K562 (cell line): Measurements from ENCODE around the gene SLC34A3. TPM values are rescaled to one million over a fixed set of nuclear protein-coding genes. Genes with fewer than 3 reads are reported as not detected.

Source experiments
- CSDE1 ChIP-seq, 2 experiments: fragments of 450-650 bp; IDR thresholded peaks; 2 replicates each; pipeline ENCODE4 v1.6.1; 2016; ENCODE audit warnings: mild to moderate bottlenecking in 1 of 2
- HBP1 ChIP-seq: fragments of 450-650 bp; formaldehyde crosslinking; IDR thresholded peaks from 2 replicates; pipeline ENCODE4 v1.4.0; 2022; ENCODE audit warnings: missing genetic modification characterization
- ILF3 ChIP-seq: fragments of 450-650 bp; IDR thresholded peaks from 2 replicates; pipeline ENCODE4 v1.6.1; 2018; ENCODE audit warnings: antibody characterized with exemption, mild to moderate bottlenecking, moderate library complexity, borderline replicate concordance
- MBD1 ChIP-seq: fragments of 250-450 bp; sonication (Bioruptor Pico); IDR thresholded peaks from 2 replicates; pipeline ENCODE4 v1.8.0; 2022; ENCODE audit warnings: inconsistent platforms
- MTA2 ChIP-seq: fragments of 450-650 bp; IDR thresholded peaks from 2 replicates; pipeline ENCODE4 v1.6.1; 2016; ENCODE audit warnings: low read depth
- PHF8 ChIP-seq: fragments of 200-600 bp; sonication (generic); IDR thresholded peaks from 2 replicates; pipeline ENCODE4 v1.6.1; 2012; ENCODE audit warnings: mixed run types, mild to moderate bottlenecking, inconsistent platforms, low read length, moderate library complexity, borderline replicate concordance
- SMAD2 ChIP-seq: fragments of 150-350 bp; IDR thresholded peaks from 2 replicates; pipeline ENCODE4 v1.6.1; 2014; ENCODE audit warnings: low read depth, mild to moderate bottlenecking, low read length
- SP1 ChIP-seq: sonication (generic); formaldehyde crosslinking; IDR thresholded peaks from 2 replicates; pipeline ENCODE4 v1.8.1; 2022; ENCODE audit warnings: mild to moderate bottlenecking, missing genetic modification reagents
- SP2 ChIP-seq: IDR thresholded peaks from 2 replicates; pipeline ENCODE4 v1.6.1; 2011; ENCODE audit warnings: mild to moderate bottlenecking, low read depth, low read length, moderate library complexity; ENCODE audit not compliant: poor library complexity, severe bottlenecking; ENCODE audit errors: extremely low read depth
- TFAM ChIP-seq: fragments of 250-450 bp; sonication (Bioruptor Pico); conservative IDR thresholded peaks from 2 replicates; pipeline ENCODE4 v1.5.0; 2021; ENCODE audit warnings: mild to moderate bottlenecking, moderate library complexity
- ZC3H11A ChIP-seq: IDR thresholded peaks from 2 replicates; pipeline ENCODE4 v1.6.1; 2012; ENCODE audit warnings: low read depth, low read length, improper control_type of control experiment
- ZNF282 ChIP-seq: sonication (generic); formaldehyde crosslinking; IDR thresholded peaks from 2 replicates; pipeline ENCODE4 v1.8.1; 2023; ENCODE audit warnings: missing genetic modification reagents
- ZNF668 ChIP-seq: fragments of 250-450 bp; sonication (Bioruptor Pico); IDR thresholded peaks from 2 replicates; pipeline ENCODE4 v1.8.0; 2022; ENCODE audit warnings: mild to moderate bottlenecking, inconsistent platforms
- polyA plus RNA-seq, 8 experiments: library from polyadenylated mRNA; depleted of rRNA in 4 of 8; stranded (reverse) in 5 of 8; unstranded in 3 of 8; fragments of >200 nt; fragmentation: Nextera tagmentation in 2 of 8; fragmentation: Illumina TruSeq in 1 of 8; extraction: Ambion mirVana in 2 of 8; extraction: Trizol in 1 of 8; gene quantifications; 2 replicates each; pipeline versions ENCODE4 v1.2.1 to v1.2.3, GENCODE V29; 2011 to 2014; ENCODE audit warnings: inconsistent platforms in 1 of 8, missing spikeins in 1 of 8
- total RNA-seq, 7 experiments: library from RNA; depleted of rRNA in 6 of 7; stranded (reverse); fragments of >200 nt in 6 of 7; fragmentation: Illumina TruSeq in 2 of 7; extraction: Trizol in 2 of 7; gene quantifications; 2 replicates each; pipeline versions ENCODE4 v1.2.1 to v1.2.3, GENCODE V29; 2011 to 2021; ENCODE audit warnings: low replicate concordance in 1 of 7
- TF ChIP-seq, protein P1 (sequence below): sonication (generic); formaldehyde crosslinking; IDR thresholded peaks from 2 replicates; pipeline ENCODE4 v1.8.1; 2023; ENCODE audit warnings: missing genetic modification reagents, mild to moderate bottlenecking, borderline replicate concordance
- TF ChIP-seq, protein P2 (sequence below): sonication (generic); formaldehyde crosslinking; IDR thresholded peaks from 2 replicates; pipeline ENCODE4 v1.9.0; 2022; ENCODE audit warnings: mild to moderate bottlenecking, missing genetic modification reagents
- TF ChIP-seq, protein P3 (sequence below): conservative IDR thresholded peaks from 2 replicates; pipeline ENCODE4 v1.6.1; 2011; ENCODE audit warnings: low read depth, mild to moderate bottlenecking, low read length; ENCODE audit not compliant: control insufficient read depth
- TF ChIP-seq, protein P4 (sequence below): IDR thresholded peaks from 2 replicates; pipeline ENCODE4 v1.6.1; 2011; ENCODE audit not compliant: insufficient read length; ENCODE audit errors: extremely low read depth

The SLC34A3 gene
- total and polyA plus RNA-seq, 9 of the 15 experiments (the other 6 are each of a cell fraction or from before 2014, with no cell fraction given): not detected

GRCh38 chr9:137198051-137198901, 32.4 kb upstream of the SLC34A3 start (continued):
- TF ChIP-seq PHF8: no peak
- TF ChIP-seq SMAD2: no peak
- TF ChIP-seq, protein P1, sequence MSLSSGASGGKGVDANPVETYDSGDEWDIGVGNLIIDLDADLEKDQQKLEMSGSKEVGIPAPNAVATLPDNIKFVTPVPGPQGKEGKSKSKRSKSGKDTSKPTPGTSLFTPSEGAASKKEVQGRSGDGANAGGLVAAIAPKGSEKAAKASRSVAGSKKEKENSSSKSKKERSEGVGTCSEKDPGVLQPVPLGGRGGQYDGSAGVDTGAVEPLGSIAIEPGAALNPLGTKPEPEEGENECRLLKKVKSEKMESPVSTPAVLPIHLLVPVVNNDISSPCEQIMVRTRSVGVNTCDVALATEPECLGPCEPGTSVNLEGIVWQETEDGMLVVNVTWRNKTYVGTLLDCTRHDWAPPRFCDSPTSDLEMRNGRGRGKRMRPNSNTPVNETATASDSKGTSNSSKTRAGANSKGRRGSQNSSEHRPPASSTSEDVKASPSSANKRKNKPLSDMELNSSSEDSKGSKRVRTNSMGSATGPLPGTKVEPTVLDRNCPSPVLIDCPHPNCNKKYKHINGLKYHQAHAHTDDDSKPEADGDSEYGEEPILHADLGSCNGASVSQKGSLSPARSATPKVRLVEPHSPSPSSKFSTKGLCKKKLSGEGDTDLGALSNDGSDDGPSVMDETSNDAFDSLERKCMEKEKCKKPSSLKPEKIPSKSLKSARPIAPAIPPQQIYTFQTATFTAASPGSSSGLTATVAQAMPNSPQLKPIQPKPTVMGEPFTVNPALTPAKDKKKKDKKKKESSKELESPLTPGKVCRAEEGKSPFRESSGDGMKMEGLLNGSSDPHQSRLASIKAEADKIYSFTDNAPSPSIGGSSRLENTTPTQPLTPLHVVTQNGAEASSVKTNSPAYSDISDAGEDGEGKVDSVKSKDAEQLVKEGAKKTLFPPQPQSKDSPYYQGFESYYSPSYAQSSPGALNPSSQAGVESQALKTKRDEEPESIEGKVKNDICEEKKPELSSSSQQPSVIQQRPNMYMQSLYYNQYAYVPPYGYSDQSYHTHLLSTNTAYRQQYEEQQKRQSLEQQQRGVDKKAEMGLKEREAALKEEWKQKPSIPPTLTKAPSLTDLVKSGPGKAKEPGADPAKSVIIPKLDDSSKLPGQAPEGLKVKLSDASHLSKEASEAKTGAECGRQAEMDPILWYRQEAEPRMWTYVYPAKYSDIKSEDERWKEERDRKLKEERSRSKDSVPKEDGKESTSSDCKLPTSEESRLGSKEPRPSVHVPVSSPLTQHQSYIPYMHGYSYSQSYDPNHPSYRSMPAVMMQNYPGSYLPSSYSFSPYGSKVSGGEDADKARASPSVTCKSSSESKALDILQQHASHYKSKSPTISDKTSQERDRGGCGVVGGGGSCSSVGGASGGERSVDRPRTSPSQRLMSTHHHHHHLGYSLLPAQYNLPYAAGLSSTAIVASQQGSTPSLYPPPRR (CRISPR knock-in tag): no peak
- TF ChIP-seq, protein P2, sequence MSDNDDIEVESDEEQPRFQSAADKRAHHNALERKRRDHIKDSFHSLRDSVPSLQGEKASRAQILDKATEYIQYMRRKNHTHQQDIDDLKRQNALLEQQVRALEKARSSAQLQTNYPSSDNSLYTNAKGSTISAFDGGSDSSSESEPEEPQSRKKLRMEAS: peak; percentile 38; the same call in 1 of the 2 replicates
- no peak for TF ChIP-seq TFAM (CRISPR knock-in tag)
- TF ChIP-seq, protein P3, sequence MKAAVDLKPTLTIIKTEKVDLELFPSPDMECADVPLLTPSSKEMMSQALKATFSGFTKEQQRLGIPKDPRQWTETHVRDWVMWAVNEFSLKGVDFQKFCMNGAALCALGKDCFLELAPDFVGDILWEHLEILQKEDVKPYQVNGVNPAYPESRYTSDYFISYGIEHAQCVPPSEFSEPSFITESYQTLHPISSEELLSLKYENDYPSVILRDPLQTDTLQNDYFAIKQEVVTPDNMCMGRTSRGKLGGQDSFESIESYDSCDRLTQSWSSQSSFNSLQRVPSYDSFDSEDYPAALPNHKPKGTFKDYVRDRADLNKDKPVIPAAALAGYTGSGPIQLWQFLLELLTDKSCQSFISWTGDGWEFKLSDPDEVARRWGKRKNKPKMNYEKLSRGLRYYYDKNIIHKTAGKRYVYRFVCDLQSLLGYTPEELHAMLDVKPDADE: no peak
- no peak for TF ChIP-seq ILF3
- TF ChIP-seq ZNF282: no peak
- no peak for TF ChIP-seq HBP1 (CRISPR knock-in tag)
- TF ChIP-seq SP1 (CRISPR knock-in tag): no peak
- TF ChIP-seq ZNF668 (CRISPR knock-in tag): no peak
- TF ChIP-seq SP2: no peak
- TF ChIP-seq MTA2: no peak
- TF ChIP-seq, protein P4, sequence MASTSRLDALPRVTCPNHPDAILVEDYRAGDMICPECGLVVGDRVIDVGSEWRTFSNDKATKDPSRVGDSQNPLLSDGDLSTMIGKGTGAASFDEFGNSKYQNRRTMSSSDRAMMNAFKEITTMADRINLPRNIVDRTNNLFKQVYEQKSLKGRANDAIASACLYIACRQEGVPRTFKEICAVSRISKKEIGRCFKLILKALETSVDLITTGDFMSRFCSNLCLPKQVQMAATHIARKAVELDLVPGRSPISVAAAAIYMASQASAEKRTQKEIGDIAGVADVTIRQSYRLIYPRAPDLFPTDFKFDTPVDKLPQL: no peak
- TF ChIP-seq CSDE1 (IDR thresholded peaks at IDR 0.05): no peak
- no peak for TF ChIP-seq ZC3H11A
- no peak for TF ChIP-seq MBD1 (CRISPR knock-in tag)
